Measurements from ENCODE around the gene CLK3. TPM values are rescaled to one million over a fixed set of nuclear protein-coding genes. Genes with fewer than 3 reads are reported as not detected.

Gene CLK3
- total RNA-seq, 1 experiment from 2014 or later = 70.7 TPM

DNA sequence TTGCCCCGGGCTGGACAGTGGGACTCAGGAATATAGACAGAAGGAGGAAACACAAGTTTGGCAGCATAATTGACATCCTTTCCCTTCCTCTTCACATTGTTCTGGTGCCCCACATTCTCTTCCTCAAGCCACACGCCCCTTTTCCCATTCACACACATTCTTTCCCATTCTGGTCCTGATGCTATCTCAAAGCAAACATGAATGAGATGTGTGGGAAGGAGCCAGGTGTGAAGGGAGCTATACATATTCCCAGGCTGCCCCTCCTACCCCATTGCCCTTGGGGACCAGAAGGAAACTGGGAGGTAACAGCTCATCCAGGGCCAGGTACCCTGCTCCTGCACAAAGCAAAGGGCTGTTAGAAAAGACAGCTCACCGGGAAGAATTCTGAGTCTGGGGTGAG is 23.4 kb upstream of the CLK3 start:
- ChIA-PET CTCF (no interaction called here), POLR2A (ENCODE audit: unreplicated experiment) (no interaction called here)
- Histone ChIP-seq H3K9me2 (ENCODE audit: insufficient read depth) (no peaks in the 10 kb centered on the region), H3K4me3 (no peak overlapping the region), H3K27ac (no peak overlapping the region), H4K20me1 (ENCODE audit: insufficient read depth) (no peaks in the 10 kb centered on the region), H3K79me2 (ENCODE audit: low read depth) (no peaks in the 10 kb centered on the region), H3K4me2 (no peak overlapping the region), H3K9me3 (ENCODE audit: insufficient read depth, low read depth) (no peaks in the 10 kb centered on the region), H3F3A (ENCODE audit: insufficient read depth, low read depth) (peaks cover 5% of the 10 kb centered on the region; the same call in 1 of the 2 replicates), H3K4me1 (replicated peaks; ENCODE audit: insufficient read depth) (peaks cover 14% of the 10 kb centered on the region), H3K27me3 (ENCODE audit: insufficient read depth, low read depth) (no peaks in the 10 kb centered on the region), H2AFZ (no peak overlapping the region), H3K36me3 (ENCODE audit: low read depth) (no peaks in the 10 kb centered on the region)
- BruUV-seq (replicated peaks) = no TSS peak
- DNase-seq = no peak
- intact Hi-C loops (cut with micrococcal nuclease; ENCODE audit: unreplicated experiment) = no loop called here
- TF ChIP-seq, protein P1, sequence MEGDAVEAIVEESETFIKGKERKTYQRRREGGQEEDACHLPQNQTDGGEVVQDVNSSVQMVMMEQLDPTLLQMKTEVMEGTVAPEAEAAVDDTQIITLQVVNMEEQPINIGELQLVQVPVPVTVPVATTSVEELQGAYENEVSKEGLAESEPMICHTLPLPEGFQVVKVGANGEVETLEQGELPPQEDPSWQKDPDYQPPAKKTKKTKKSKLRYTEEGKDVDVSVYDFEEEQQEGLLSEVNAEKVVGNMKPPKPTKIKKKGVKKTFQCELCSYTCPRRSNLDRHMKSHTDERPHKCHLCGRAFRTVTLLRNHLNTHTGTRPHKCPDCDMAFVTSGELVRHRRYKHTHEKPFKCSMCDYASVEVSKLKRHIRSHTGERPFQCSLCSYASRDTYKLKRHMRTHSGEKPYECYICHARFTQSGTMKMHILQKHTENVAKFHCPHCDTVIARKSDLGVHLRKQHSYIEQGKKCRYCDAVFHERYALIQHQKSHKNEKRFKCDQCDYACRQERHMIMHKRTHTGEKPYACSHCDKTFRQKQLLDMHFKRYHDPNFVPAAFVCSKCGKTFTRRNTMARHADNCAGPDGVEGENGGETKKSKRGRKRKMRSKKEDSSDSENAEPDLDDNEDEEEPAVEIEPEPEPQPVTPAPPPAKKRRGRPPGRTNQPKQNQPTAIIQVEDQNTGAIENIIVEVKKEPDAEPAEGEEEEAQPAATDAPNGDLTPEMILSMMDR (conservative IDR thresholded peaks at IDR 0.05) = no peak
- no peak for TF ChIP-seq EZH2 (IDR thresholded peaks at IDR 0.05; ENCODE audit: low read depth)

DNA sequence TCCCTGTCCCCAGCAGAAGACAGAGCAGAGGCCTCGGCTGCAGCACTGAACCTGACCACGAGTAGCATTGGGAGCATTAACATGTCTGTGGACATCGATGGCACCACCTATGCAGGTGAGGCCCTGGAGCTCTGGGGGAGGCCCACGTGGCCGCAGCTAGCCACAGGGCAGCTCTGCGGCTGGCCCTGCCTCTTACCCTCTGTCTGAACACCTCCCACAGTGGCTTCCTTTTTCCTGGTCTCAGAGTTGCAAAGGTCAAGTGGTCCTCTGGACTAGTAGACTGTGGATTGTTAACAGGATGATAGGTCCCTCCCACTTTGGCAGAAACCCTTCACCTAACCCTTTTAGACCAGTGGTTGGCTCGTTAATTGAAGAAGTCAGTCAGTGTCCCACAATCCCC is 22.5 kb upstream of the CLK3 start:
- Histone ChIP-seq H3F3A (ENCODE audit: insufficient read depth, low read depth) (peaks cover 5% of the 10 kb centered on the region; the same call in 1 of the 2 replicates), H3K9me3 (ENCODE audit: insufficient read depth, low read depth) (no peaks in the 10 kb centered on the region), H3K4me3 (no peak overlapping the region), H3K36me3 (ENCODE audit: low read depth) (no peaks in the 10 kb centered on the region), H3K27ac (no peak overlapping the region), H3K4me2 (no peak overlapping the region), H3K9me2 (ENCODE audit: insufficient read depth) (no peaks in the 10 kb centered on the region), H3K4me1 (replicated peaks; ENCODE audit: insufficient read depth) (peaks cover 11% of the 10 kb centered on the region), H3K27me3 (ENCODE audit: insufficient read depth, low read depth) (no peaks in the 10 kb centered on the region), H2AFZ (no peak overlapping the region), H4K20me1 (ENCODE audit: insufficient read depth) (no peaks in the 10 kb centered on the region), H3K79me2 (ENCODE audit: low read depth) (no peaks in the 10 kb centered on the region)
- POLR2A ChIA-PET (ENCODE audit: unreplicated experiment) = interaction anchor here (0.6 kb wide), 1 partner anchor 28 kb away, joined by 6 read pairs; no protein-coding TSS in a partner anchor
- BruUV-seq (replicated peaks) = no TSS peak
- CTCF ChIA-PET = no interaction called here
- DNase-seq = no peak
- no peak for TF ChIP-seq EZH2 (IDR thresholded peaks at IDR 0.05; ENCODE audit: low read depth)
- TF ChIP-seq, protein P1 (conservative IDR thresholded peaks at IDR 0.05) = no peak
- intact Hi-C loops (cut with micrococcal nuclease; ENCODE audit: unreplicated experiment) = no loop called here

DNA sequence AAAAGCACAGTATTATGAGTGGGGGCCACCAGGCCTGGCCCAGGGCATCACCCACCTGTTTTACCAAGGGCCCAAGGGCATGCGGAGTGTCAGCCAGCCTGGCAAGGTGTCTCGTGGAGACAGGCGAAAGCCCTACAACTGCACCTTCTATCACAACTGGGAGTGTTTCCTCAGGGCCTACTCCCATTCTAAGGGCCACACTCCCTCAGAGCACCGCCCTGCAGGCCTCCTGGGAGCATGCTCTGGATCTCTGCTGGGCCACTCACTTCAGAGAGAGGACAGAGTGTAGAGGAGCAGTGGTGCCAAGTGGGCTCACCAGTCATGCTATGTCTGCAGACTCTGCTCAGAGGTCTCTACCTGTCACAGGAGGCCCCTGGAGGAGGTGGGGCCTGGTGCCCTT is 21.2 kb upstream of the CLK3 start:
- H2AFZ ChIP-seq = no peak overlapping the region
- no TSS peak for BruUV-seq (replicated peaks)
- H3K36me3 ChIP-seq (ENCODE audit: low read depth) = no peaks in the 10 kb centered on the region
- no peak overlapping the region for H3K27ac ChIP-seq
- no peak for DNase-seq
- no peaks in the 10 kb centered on the region for H3K27me3 ChIP-seq (ENCODE audit: insufficient read depth, low read depth)
- no peak overlapping the region for H3K4me2 ChIP-seq
- no peaks in the 10 kb centered on the region for H4K20me1 ChIP-seq (ENCODE audit: insufficient read depth)
- CTCF ChIA-PET = no interaction called here
- POLR2A ChIA-PET (ENCODE audit: unreplicated experiment) = no interaction called here
- no peaks in the 10 kb centered on the region for H3K9me2 ChIP-seq (ENCODE audit: insufficient read depth)
- no peaks in the 10 kb centered on the region for H3K79me2 ChIP-seq (ENCODE audit: low read depth)
- 0 out of 2 replicates have a peak, but pooled peaks cover under 1% of the 10 kb centered on the region for H3K4me1 ChIP-seq (replicated peaks; ENCODE audit: insufficient read depth)
- H3F3A ChIP-seq (ENCODE audit: insufficient read depth, low read depth) = 0 out of 2 replicates have a peak, but pooled peaks cover under 1% of the 10 kb centered on the region
- no peaks in the 10 kb centered on the region for H3K9me3 ChIP-seq (ENCODE audit: insufficient read depth, low read depth)
- intact Hi-C loops (cut with micrococcal nuclease; ENCODE audit: unreplicated experiment) = no loop called here
- no peak overlapping the region for H3K4me3 ChIP-seq
- no peak for TF ChIP-seq EZH2 (IDR thresholded peaks at IDR 0.05; ENCODE audit: low read depth)
- TF ChIP-seq, protein P1 (conservative IDR thresholded peaks at IDR 0.05) = no peak
